GM12891 (cell line): ENCODE measurements around the gene FAHD1.

ENCODE experiments used
- PAX5 ChIP-seq: IDR thresholded peaks from 2 replicates; pipeline ENCODE4 v1.6.1; 2011; ENCODE audit warnings: low read length, moderate library complexity, mild to moderate bottlenecking; ENCODE audit not compliant: insufficient read depth, severe bottlenecking
- POLR2A ChIP-seq: IDR thresholded peaks from 2 replicates; pipeline ENCODE4 v1.6.1; 2011; ENCODE audit warnings: low read depth, low read length, control low read depth
- POLR2AphosphoS5 ChIP-seq: IDR thresholded peaks from 2 replicates; pipeline ENCODE4 v1.6.1; 2011; ENCODE audit warnings: low read depth, low read length, control low read depth
- POU2F2 ChIP-seq: IDR thresholded peaks from 2 replicates; pipeline ENCODE4 v1.6.1; 2011; ENCODE audit warnings: low read depth, mild to moderate bottlenecking, control low read depth, low read length, moderate library complexity
- SPI1 ChIP-seq: IDR thresholded peaks from 2 replicates; pipeline ENCODE4 v1.6.1; 2011; ENCODE audit warnings: low read depth, low read length, control low read depth
- TAF1 ChIP-seq: IDR thresholded peaks from 2 replicates; pipeline ENCODE4 v1.6.1; 2011; ENCODE audit warnings: low read depth, low read length, control low read depth

- TF ChIP-seq POLR2A (no peak), POLR2AphosphoS5 (no peak), TAF1 (no peak), SPI1 (no peak), POU2F2 (no peak), PAX5 (no peak)
Observed at GRCh38 chr16:1780677-1781072, 46.3 kb upstream of the FAHD1 start.
